ENCODE data around the gene RBBP7.

RBBP7 gene

GRCh38 chrX:16827225-16827624 is 42.9 kb downstream of the RBBP7 start:
- in situ Hi-C loops (cut with MboI; ENCODE audit: low sequenced_read_pairs): no loop called here

DNA sequence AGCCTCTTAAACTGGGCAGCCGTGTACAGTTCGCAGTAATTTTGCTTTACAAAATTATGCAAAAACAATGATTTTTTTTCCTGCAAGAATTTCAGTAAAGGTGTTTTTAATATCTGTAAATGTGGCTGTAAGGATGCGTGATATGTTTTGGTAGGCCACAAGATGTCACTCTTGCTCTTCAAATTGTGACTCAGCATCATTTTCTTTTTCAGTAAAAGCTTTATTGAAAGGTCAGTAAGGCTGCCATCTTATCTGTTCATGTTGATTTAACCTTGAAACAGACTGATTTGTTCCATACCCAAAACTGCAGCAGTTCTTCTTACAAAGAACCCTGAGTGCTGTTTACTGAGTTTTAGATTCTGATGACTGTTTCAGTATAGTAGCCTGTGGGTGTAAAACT is 44.0 kb downstream of the RBBP7 start:
- in situ Hi-C loops (cut with MboI; ENCODE audit: low sequenced_read_pairs): no loop called here

DNA sequence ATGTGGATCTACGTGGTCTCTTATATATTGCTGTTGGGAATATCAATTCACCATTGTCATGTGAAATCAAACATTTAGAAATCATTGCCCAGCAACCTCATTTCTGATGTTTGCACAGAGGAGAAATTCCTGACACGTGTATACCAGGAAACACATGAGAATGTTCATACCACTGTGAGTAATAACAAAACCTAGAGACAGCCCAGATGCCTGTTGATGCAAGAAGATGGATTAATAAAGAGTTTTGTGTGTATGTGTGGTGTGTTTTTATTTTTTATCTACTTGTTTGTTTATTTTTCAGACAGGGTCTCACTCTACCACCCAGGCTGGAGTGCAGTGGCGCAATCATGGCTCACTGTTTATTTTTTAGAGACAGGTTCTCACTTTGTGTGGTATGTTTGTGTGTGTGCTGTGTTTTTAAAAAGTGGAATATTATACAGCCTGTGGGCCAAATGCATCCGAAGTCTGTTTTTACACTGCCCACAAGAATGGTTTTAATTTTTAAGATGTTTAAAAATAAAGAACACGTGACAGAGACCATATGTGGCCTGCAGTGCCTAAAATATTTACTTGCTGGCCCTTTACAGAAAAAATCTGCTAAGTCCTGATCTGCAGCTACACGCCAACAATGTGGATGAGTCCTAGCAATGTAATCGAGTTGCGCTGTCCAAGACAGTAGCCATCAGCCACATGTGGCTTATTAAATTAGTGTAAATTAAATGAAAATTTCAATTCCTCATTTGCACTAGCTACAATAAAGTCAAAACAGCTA is 44.7 kb downstream of the RBBP7 start:
- in situ Hi-C loops (cut with MboI; ENCODE audit: low sequenced_read_pairs): no loop called here

DNA sequence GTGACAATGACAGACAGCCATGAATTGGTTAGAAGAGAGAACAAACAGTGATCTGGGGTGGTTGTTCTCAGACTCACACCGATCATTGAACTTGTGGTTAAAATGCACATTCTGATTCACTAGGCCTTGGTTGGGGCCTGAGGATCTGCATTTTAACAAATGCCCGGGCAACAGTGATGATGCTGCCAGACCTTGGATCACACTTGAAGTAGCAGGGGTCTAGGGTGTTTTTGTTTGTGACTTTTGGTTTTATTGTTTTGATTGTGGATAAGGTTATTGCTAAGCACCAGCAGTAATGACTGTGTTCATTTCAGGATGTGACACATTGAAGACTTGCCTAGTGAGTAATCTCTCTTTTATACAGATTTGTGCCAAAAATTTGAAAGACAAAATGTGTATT is 47.4 kb downstream of the RBBP7 start:
- in situ Hi-C loops (cut with MboI; ENCODE audit: low sequenced_read_pairs): no loop called here

DNA sequence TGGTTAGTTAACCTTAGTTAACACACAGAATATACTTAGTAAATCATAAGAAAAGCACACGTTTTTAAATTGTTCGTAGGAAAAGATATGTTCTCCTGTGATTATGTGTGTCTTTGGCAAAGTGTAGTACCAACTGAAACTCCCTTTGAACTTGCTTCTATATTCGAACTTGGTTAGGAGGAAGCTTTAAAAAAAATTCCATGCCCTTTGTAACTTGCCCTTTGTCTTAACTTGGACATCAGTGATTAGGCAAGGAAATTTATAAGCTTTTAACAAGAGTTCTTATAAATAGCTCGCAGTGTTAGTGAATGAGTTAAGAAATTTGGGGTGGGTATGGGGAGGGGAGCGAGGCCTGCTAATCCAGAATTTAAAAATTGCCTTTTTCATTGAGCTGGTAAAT is 50.5 kb downstream of the RBBP7 start:
- in situ Hi-C loops (cut with MboI; ENCODE audit: low sequenced_read_pairs): no loop called here

DNA sequence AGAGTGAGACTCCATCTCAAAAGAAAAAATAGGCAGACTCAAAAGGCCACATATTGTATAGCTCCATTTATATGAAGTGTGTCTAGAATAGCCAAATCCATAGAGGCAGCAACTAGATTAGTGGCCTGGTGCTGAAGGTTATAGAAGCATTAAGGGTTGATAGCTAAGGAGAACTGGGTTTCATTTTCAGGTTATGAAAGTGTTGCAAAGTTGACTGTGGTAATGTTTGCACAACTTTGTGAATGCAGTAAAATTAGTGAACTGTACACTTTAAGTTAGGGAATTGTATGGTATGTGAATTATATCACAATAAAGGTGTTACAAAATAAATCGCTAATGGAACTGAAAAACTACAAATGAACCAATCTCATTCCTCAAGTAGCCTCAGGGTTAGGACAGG is 55.6 kb downstream of the RBBP7 start:
- in situ Hi-C loops (cut with MboI; ENCODE audit: low sequenced_read_pairs): no loop called here

DNA sequence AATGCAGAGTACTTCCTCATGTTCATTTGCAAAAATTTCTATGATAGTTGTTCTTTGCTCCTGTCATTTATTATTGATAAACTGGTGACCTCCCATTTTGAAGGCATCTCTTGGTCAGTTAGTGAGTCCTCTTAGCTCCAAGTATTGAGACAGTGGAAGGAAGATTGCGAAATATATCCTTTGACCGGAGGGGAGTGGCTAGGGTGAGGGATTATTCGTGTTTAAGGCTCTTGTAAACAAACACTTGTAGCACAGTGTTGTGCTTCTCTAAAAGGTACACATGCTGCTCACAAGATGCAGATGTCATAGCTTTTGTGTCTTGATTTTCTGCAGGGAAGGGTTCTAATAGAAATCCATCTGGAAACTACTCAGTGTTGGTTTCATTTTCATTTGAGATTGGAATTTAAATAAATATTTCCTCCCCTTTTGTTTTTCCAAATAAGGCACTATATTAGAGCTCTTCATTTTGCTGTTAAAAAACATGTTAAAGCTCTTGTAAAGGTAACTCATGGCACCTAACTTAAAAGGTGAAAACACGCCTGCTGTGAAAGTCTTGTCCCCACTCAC is 62.1 kb downstream of the RBBP7 start:
- in situ Hi-C loops (cut with MboI; ENCODE audit: low sequenced_read_pairs): no loop called here

DNA sequence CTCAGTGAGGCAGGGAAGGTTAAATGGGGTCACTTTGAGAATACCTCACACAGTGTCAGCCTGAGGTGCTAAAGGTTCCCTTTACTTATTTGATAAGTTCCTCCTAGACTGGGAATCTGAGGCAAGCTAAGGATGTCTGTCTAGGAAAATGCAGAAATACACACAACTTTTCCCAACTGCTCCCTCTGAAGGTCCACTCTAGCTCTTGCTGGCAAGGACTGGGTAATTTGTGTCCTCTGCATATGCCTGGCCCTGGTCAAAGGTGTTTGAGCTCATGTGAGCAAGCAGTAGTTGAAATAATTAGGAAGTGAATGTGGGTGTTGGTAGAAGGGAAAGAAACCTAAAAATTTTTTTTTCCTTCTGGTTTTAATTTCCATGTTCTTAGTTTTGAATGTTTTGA is 62.6 kb downstream of the RBBP7 start:
- in situ Hi-C loops (cut with MboI; ENCODE audit: low sequenced_read_pairs): no loop called here

DNA sequence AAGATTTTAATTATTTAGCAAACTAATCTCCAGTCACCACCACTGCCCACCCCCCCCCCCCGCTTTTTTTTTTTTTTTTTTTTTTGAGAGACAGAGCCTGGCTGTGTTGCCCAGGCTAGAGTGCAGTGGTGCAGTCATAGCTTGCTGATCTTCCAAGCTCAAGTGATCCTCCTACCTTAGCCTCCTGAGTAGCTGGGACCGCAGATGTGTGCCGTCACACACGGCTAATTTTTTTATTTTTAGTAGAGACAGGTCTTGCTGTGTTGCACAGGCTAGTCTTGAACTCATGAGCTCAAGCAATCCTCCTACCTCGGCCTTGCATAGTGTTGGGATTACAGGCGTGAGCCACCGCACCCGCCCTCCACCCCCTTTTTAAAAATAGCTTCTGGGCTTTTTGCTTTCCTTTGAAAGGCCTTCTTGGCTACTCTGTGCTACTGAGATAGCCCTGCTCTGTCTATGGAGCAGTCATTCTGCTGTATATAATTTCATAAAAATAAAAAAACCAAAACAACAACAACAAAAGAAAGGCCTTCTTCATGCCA is 65.2 kb downstream of the RBBP7 start:
- in situ Hi-C loops (cut with MboI; ENCODE audit: low sequenced_read_pairs): no loop called here

GRCh38 chrX:16797841-16798240 is 72.3 kb downstream of the RBBP7 start:
- in situ Hi-C loops (cut with MboI; ENCODE audit: low sequenced_read_pairs): no loop called here

GRCh38 chrX:16797358-16797757 is 72.8 kb downstream of the RBBP7 start:
- in situ Hi-C loops (cut with MboI; ENCODE audit: low sequenced_read_pairs): no loop called here

GRCh38 chrX:16796298-16796697 is 73.9 kb downstream of the RBBP7 start:
- in situ Hi-C loops (cut with MboI; ENCODE audit: low sequenced_read_pairs): no loop called here
